Skeletal muscle satellite cell (primary cell): ENCODE data around the gene TREML2.

Source experiments
- H3K27me3 ChIP-seq: 2 replicates; pipeline ENCODE4 v1.7.0; 2013; ENCODE audit warnings: low read length; ENCODE audit not compliant: control insufficient read depth, insufficient read depth
- H3K36me3 ChIP-seq: 2 replicates; pipeline ENCODE4 v1.7.0; 2013; ENCODE audit warnings: mild to moderate bottlenecking, control low read depth, low read length; ENCODE audit not compliant: insufficient read depth
- H3K4me1 ChIP-seq: 2 replicates; pipeline ENCODE4 v1.7.0; 2013; ENCODE audit warnings: low read length; ENCODE audit not compliant: control insufficient read depth, insufficient read depth
- H3K4me2 ChIP-seq: 2 replicates; pipeline ENCODE4 v1.7.0; 2013; ENCODE audit warnings: mild to moderate bottlenecking, low read length
- H3K4me3 ChIP-seq: 2 replicates; pipeline ENCODE4 v1.7.0; 2013; ENCODE audit warnings: low read length
- H3K9ac ChIP-seq: 2 replicates; pipeline ENCODE4 v1.7.0; 2013; ENCODE audit warnings: mild to moderate bottlenecking, low read depth, low read length, moderate library complexity
- H3K9me3 ChIP-seq: replicated peaks from 2 replicates; pipeline ENCODE4 v1.7.0; 2013; ENCODE audit warnings: mild to moderate bottlenecking, control low read depth, low read length

The TREML2 gene

GRCh38 chr6:41187924-41188886 lies 12.7 kb downstream of the TREML2 start:
- no peaks in the 10 kb centered on the region for H3K9me3 ChIP-seq
- no peak overlapping the region for H3K4me3 ChIP-seq
- no peaks in the 10 kb centered on the region for H3K36me3 ChIP-seq
- H3K27me3 ChIP-seq, result peaks cover 9% of the 10 kb centered on the region
- H3K9ac ChIP-seq, result no peak overlapping the region
- H3K4me1 ChIP-seq, result no peaks in the 10 kb centered on the region
- H3K4me2 ChIP-seq, result no peak overlapping the region

GRCh38 chr6:41186031-41186562 lies 14.9 kb downstream of the TREML2 start:
- H3K9me3 ChIP-seq, result no peaks in the 10 kb centered on the region
- H3K9ac ChIP-seq, result no peak overlapping the region
- H3K4me1 ChIP-seq, result no peaks in the 10 kb centered on the region
- H3K36me3 ChIP-seq, result no peaks in the 10 kb centered on the region
- peaks cover 12% of the 10 kb centered on the region for H3K27me3 ChIP-seq
- H3K4me3 ChIP-seq, result no peak overlapping the region
- H3K4me2 ChIP-seq, result no peak overlapping the region

- no peak overlapping the region for H3K4me3 ChIP-seq
- H3K4me1 ChIP-seq, result no peaks in the 10 kb centered on the region
- peaks cover 12% of the 10 kb centered on the region for H3K27me3 ChIP-seq
- no peak overlapping the region for H3K9ac ChIP-seq
- no peaks in the 10 kb centered on the region for H3K36me3 ChIP-seq
- no peak overlapping the region for H3K4me2 ChIP-seq
- H3K9me3 ChIP-seq, result no peaks in the 10 kb centered on the region
These were observed 16.2 kb downstream of the TREML2 start for GRCh38 chr6:41184761-41185160.

GRCh38 chr6:41182069-41183034 lies 18.6 kb downstream of the TREML2 start:
- H3K9me3 ChIP-seq, result no peaks in the 10 kb centered on the region
- H3K4me1 ChIP-seq, result no peaks in the 10 kb centered on the region
- peaks cover 12% of the 10 kb centered on the region for H3K27me3 ChIP-seq
- H3K4me2 ChIP-seq, result no peak overlapping the region
- no peaks in the 10 kb centered on the region for H3K36me3 ChIP-seq
- no peak overlapping the region for H3K4me3 ChIP-seq
- no peak overlapping the region for H3K9ac ChIP-seq

- no peak overlapping the region for H3K9ac ChIP-seq
- no peak overlapping the region for H3K4me2 ChIP-seq
- H3K36me3 ChIP-seq, result no peaks in the 10 kb centered on the region
- no peak overlapping the region for H3K4me3 ChIP-seq
- H3K27me3 ChIP-seq, result peaks cover 14% of the 10 kb centered on the region
- H3K9me3 ChIP-seq, result no peaks in the 10 kb centered on the region
- no peaks in the 10 kb centered on the region for H3K4me1 ChIP-seq
These were observed 19.4 kb downstream of the TREML2 start for GRCh38 chr6:41181566-41181965.

GRCh38 chr6:41179163-41179562 lies 21.8 kb downstream of the TREML2 start:
- Histone ChIP-seq H3K9ac (no peak overlapping the region), H3K4me2 (no peak overlapping the region), H3K9me3 (no peaks in the 10 kb centered on the region)

GRCh38 chr6:41177695-41178094 lies 23.3 kb downstream of the TREML2 start:
- H3K4me1 ChIP-seq, result no peaks in the 10 kb centered on the region
- no peaks in the 10 kb centered on the region for H3K9me3 ChIP-seq

More at GRCh38 chr6:41179163-41179562, 21.8 kb downstream of the TREML2 start:
- Histone ChIP-seq H3K36me3 (no peaks in the 10 kb centered on the region), H3K4me1 (no peaks in the 10 kb centered on the region), H3K27me3 (peaks cover 19% of the 10 kb centered on the region), H3K4me3 (no peak overlapping the region)

GRCh38 chr6:41177287-41177686 lies 23.7 kb downstream of the TREML2 start:
- Histone ChIP-seq H3K9ac (no peak overlapping the region), H3K36me3 (no peaks in the 10 kb centered on the region)

More at GRCh38 chr6:41177695-41178094, 23.3 kb downstream of the TREML2 start:
- no peak overlapping the region for H3K9ac ChIP-seq
- no peak overlapping the region for H3K4me3 ChIP-seq
- no peaks in the 10 kb centered on the region for H3K36me3 ChIP-seq
- H3K4me2 ChIP-seq, result no peak overlapping the region
- H3K27me3 ChIP-seq, result peaks cover 16% of the 10 kb centered on the region

GRCh38 chr6:41176189-41176588 lies 24.8 kb downstream of the TREML2 start:
- H3K36me3 ChIP-seq, result no peaks in the 10 kb centered on the region
- peaks cover 16% of the 10 kb centered on the region for H3K27me3 ChIP-seq
- H3K4me3 ChIP-seq, result no peak overlapping the region
- H3K4me1 ChIP-seq, result no peaks in the 10 kb centered on the region
- H3K9me3 ChIP-seq, result no peaks in the 10 kb centered on the region
- H3K4me2 ChIP-seq, result no peak overlapping the region
- no peak overlapping the region for H3K9ac ChIP-seq

More at GRCh38 chr6:41177287-41177686, 23.7 kb downstream of the TREML2 start:
- H3K4me1 ChIP-seq, result no peaks in the 10 kb centered on the region
- peaks cover 16% of the 10 kb centered on the region for H3K27me3 ChIP-seq
- no peak overlapping the region for H3K4me3 ChIP-seq
- no peak overlapping the region for H3K4me2 ChIP-seq
- H3K9me3 ChIP-seq, result no peaks in the 10 kb centered on the region

GRCh38 chr6:41175084-41175483 lies 25.9 kb downstream of the TREML2 start:
- H3K36me3 ChIP-seq, result no peaks in the 10 kb centered on the region
- H3K9me3 ChIP-seq, result no peaks in the 10 kb centered on the region
- no peak overlapping the region for H3K4me3 ChIP-seq
- no peak overlapping the region for H3K4me2 ChIP-seq
- H3K9ac ChIP-seq, result no peak overlapping the region
- peaks cover 16% of the 10 kb centered on the region for H3K27me3 ChIP-seq
- H3K4me1 ChIP-seq, result no peaks in the 10 kb centered on the region

- Histone ChIP-seq H3K36me3 (no peaks in the 10 kb centered on the region), H3K9me3 (no peaks in the 10 kb centered on the region), H3K4me1 (no peaks in the 10 kb centered on the region), H3K27me3 (peaks cover 16% of the 10 kb centered on the region), H3K4me2 (no peak overlapping the region), H3K4me3 (no peak overlapping the region), H3K9ac (no peak overlapping the region)
These were observed 26.3 kb downstream of the TREML2 start for GRCh38 chr6:41174610-41175009.
